ENCODE results near the gene CLRN2.

The CLRN2 gene

DNA sequence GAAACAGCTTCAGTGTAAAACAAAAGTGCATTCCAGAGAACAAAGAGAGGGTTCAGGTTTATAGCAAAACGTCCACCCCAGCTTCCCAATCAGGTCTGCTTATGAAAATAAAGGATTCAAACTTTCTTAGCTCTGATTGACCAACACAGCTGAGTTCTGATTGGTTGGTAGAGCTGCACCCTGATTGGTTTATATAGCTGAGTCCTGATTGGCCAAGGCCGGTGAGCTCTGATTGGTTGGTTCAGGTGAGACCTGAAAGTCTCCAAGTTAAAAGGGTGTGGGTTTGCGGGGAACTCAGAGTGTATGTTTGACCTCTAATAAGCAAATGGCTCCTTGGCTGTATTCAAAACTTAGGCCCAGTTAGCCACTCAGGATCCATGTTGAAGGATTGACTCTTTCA, 20.9 kb downstream of the CLRN2 start:
- TF ChIP-seq POLR2AphosphoS5 (IDR thresholded peaks at IDR 0.05; ENCODE audit: low read depth, low read length) = no peak
- TF ChIP-seq, protein P1, sequence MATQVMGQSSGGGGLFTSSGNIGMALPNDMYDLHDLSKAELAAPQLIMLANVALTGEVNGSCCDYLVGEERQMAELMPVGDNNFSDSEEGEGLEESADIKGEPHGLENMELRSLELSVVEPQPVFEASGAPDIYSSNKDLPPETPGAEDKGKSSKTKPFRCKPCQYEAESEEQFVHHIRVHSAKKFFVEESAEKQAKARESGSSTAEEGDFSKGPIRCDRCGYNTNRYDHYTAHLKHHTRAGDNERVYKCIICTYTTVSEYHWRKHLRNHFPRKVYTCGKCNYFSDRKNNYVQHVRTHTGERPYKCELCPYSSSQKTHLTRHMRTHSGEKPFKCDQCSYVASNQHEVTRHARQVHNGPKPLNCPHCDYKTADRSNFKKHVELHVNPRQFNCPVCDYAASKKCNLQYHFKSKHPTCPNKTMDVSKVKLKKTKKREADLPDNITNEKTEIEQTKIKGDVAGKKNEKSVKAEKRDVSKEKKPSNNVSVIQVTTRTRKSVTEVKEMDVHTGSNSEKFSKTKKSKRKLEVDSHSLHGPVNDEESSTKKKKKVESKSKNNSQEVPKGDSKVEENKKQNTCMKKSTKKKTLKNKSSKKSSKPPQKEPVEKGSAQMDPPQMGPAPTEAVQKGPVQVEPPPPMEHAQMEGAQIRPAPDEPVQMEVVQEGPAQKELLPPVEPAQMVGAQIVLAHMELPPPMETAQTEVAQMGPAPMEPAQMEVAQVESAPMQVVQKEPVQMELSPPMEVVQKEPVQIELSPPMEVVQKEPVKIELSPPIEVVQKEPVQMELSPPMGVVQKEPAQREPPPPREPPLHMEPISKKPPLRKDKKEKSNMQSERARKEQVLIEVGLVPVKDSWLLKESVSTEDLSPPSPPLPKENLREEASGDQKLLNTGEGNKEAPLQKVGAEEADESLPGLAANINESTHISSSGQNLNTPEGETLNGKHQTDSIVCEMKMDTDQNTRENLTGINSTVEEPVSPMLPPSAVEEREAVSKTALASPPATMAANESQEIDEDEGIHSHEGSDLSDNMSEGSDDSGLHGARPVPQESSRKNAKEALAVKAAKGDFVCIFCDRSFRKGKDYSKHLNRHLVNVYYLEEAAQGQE (IDR thresholded peaks at IDR 0.05; ENCODE audit: insufficient read depth in 1 of 2, low read depth in 2 of 2, low read length in 2 of 2) = no peak
- no peak for TF ChIP-seq SIN3A (IDR thresholded peaks at IDR 0.05; ENCODE audit: borderline replicate concordance, insufficient read depth, low read length)
- TF ChIP-seq FOXP2 (optimal IDR thresholded peaks at IDR 0.05; ENCODE audit: borderline replicate concordance, extremely low read depth, extremely low read length, insufficient read depth) = no peak
- no peak for TF ChIP-seq TAF1 (IDR thresholded peaks at IDR 0.05; ENCODE audit: borderline replicate concordance, insufficient read depth, low read length)

DNA sequence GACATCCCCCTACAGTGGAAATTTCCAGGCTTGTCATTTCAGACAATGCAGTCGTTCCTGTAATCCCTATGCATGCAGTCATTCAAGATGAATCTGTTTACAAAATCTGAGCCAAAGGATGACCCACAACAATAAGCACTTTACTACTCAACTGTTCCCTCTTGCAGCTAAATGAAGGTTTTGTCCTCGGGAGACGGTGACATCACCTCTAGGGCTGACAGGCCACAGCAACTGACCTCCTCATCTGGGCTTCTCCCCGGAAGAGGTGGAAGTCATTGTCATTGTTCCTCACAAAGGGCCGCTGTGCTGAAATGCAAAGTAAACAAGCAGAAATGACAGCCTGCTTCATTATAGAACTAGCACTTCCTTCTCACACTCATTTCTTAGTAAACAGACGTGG, 29.2 kb downstream of the CLRN2 start:
- TF ChIP-seq FOXP2 (optimal IDR thresholded peaks at IDR 0.05; ENCODE audit: borderline replicate concordance, extremely low read depth, extremely low read length, insufficient read depth) (peak; percentile 93), SIN3A (IDR thresholded peaks at IDR 0.05; ENCODE audit: borderline replicate concordance, insufficient read depth, low read length) (peak; percentile 69; the same call in 1 of the 2 replicates), POLR2AphosphoS5 (IDR thresholded peaks at IDR 0.05; ENCODE audit: low read depth, low read length) (no peak), TAF1 (IDR thresholded peaks at IDR 0.05; ENCODE audit: borderline replicate concordance, insufficient read depth, low read length) (no peak)
- TF ChIP-seq, protein P1 (IDR thresholded peaks at IDR 0.05; ENCODE audit: insufficient read depth in 1 of 2, low read depth in 2 of 2, low read length in 2 of 2) = 0 out of 4 replicates have a peak, but pooled peaks of 1 of the 2 experiments have one; percentile 11

DNA sequence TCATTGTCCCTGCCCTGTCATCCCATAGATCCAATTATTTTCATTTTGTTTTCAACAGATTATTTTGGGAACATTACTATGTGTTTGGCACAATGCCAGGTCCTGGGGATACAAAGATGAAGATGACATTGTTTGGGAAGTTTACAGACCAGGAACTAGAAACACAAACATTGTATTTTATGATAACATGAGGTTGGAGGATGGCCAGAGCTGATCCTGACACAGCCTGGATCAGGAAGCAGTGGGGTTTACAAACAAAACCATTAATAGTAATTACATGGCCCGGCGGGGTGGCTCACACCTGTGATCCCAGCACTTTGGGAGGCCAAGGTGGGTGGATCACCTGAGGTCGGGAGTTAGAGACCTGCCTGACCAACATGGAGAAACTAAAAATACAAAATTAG, 29.9 kb downstream of the CLRN2 start:
- TF ChIP-seq TAF1 (IDR thresholded peaks at IDR 0.05; ENCODE audit: borderline replicate concordance, insufficient read depth, low read length) = no peak
- TF ChIP-seq SIN3A (IDR thresholded peaks at IDR 0.05; ENCODE audit: borderline replicate concordance, insufficient read depth, low read length) = 0 out of 2 replicates have a peak, but pooled peaks have one; percentile 18
- TF ChIP-seq FOXP2 (optimal IDR thresholded peaks at IDR 0.05; ENCODE audit: borderline replicate concordance, extremely low read depth, extremely low read length, insufficient read depth) = peak; percentile 71
- TF ChIP-seq, protein P1 (IDR thresholded peaks at IDR 0.05; ENCODE audit: insufficient read depth in 1 of 2, low read depth in 2 of 2, low read length in 2 of 2) = no peak
- TF ChIP-seq POLR2AphosphoS5 (IDR thresholded peaks at IDR 0.05; ENCODE audit: low read depth, low read length) = no peak

DNA sequence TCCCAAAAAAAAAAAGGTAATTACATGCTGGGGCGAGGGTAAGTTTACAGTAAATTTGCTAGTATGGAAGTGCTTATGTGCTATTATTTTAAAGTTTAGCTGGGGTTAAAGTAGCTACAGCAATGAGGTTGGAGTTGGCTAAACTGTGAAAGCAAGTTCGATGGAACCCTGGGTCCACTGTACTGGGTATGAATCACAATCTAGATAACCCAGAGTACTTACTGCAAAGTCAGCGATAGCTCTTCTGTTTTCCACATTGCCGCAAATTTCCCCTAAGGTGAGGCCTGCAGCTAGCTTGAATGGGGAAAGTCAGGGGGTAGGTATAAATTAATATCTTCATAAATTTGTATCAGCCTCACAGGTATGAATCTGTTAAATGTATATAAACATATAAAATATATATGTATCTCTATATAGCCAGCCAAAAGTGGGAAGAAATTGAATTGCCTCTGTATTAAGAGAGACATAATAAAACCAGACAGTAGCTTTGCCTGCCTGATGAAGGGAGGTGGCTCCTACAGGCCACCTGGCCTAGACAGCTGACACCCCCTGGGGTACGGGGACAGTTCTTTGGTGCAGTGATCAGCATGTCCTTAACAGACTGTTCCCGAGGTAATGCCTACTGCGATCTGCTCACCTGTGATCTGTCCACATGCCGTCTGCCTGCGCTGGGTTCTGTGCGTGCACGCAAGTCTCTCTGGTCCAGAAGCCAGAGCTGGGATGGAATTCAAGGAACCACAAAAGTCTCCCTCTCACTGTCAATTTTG, 30.6 kb downstream of the CLRN2 start:
- TF ChIP-seq POLR2AphosphoS5 (IDR thresholded peaks at IDR 0.05; ENCODE audit: low read depth, low read length) = no peak
- no peak for TF ChIP-seq SIN3A (IDR thresholded peaks at IDR 0.05; ENCODE audit: borderline replicate concordance, insufficient read depth, low read length)
- TF ChIP-seq FOXP2 (optimal IDR thresholded peaks at IDR 0.05; ENCODE audit: borderline replicate concordance, extremely low read depth, extremely low read length, insufficient read depth) = no peak
- no peak for TF ChIP-seq TAF1 (IDR thresholded peaks at IDR 0.05; ENCODE audit: borderline replicate concordance, insufficient read depth, low read length)
- TF ChIP-seq, protein P1 (IDR thresholded peaks at IDR 0.05; ENCODE audit: insufficient read depth in 1 of 2, low read depth in 2 of 2, low read length in 2 of 2) = no peak

Measured in PFSK-1 (cell line).